MG63 (cell line): ENCODE results near the gene ZBTB16. TPM values are rescaled to one million over a fixed set of nuclear protein-coding genes. Genes with fewer than 3 reads are reported as not detected.

ENCODE experiments used
- DNase-seq: peaks from one replicate; pipeline ENCODE4 v3.0.0-alpha.2; 2020
- H3K27me3 ChIP-seq: fragments of 250-450 bp; sonication (Bioruptor Pico); 2 replicates; pipeline ENCODE4 v1.5.1; 2020; ENCODE audit warnings: mild to moderate bottlenecking, moderate library complexity
- H3K36me3 ChIP-seq: fragments of 250-450 bp; sonication (Bioruptor Pico); 2 replicates; pipeline ENCODE4 v1.5.1; 2020; ENCODE audit warnings: mild to moderate bottlenecking, moderate library complexity
- H3K4me3 ChIP-seq: fragments of 250-450 bp; sonication (Bioruptor Pico); 2 replicates; pipeline ENCODE4 v1.5.1; 2020; ENCODE audit warnings: mild to moderate bottlenecking, moderate library complexity
- H3K9me3 ChIP-seq: fragments of 250-450 bp; sonication (Bioruptor Pico); 2 replicates; pipeline ENCODE4 v1.5.1; 2020; ENCODE audit warnings: mild to moderate bottlenecking, moderate library complexity
- total RNA-seq: library from RNA; depleted of rRNA; stranded (reverse); fragments of >200 nt; shearing (Covaris generic); gene quantifications from 2 replicates; pipeline ENCODE4 v1.2.3, GENCODE V29; 2014; ENCODE audit warnings: low replicate concordance

Gene ZBTB16
- total RNA-seq, 1 experiment from 2014 or later, result not detected

- DNase-seq, result no peak
- no peak overlapping the region for H3K4me3 ChIP-seq
- H3K9me3 ChIP-seq, result no peaks in the 10 kb centered on the region
- no peaks in the 10 kb centered on the region for H3K27me3 ChIP-seq
- H3K36me3 ChIP-seq, result no peaks in the 10 kb centered on the region
Measured at GRCh38 chr11:114258696-114259095, 199.2 kb downstream of the ZBTB16 start.

GRCh38 chr11:114259124-114259526 is 199.6 kb downstream of the ZBTB16 start:
- H3K36me3 ChIP-seq, result no peaks in the 10 kb centered on the region
- no peak overlapping the region for H3K4me3 ChIP-seq
- DNase-seq, result no peak
- no peaks in the 10 kb centered on the region for H3K27me3 ChIP-seq
- H3K9me3 ChIP-seq, result no peaks in the 10 kb centered on the region

GRCh38 chr11:114259551-114259983 is 200.1 kb downstream of the ZBTB16 start:
- Histone ChIP-seq H3K27me3 (no peaks in the 10 kb centered on the region), H3K36me3 (no peaks in the 10 kb centered on the region), H3K9me3 (no peaks in the 10 kb centered on the region), H3K4me3 (no peak overlapping the region)
- DNase-seq, result no peak

GRCh38 chr11:114260077-114260476 is 200.6 kb downstream of the ZBTB16 start:
- no peaks in the 10 kb centered on the region for H3K9me3 ChIP-seq

GRCh38 chr11:114260483-114260882 is 201.0 kb downstream of the ZBTB16 start:
- Histone ChIP-seq H3K36me3 (no peaks in the 10 kb centered on the region), H3K27me3 (peaks cover 3% of the 10 kb centered on the region; the same call in 1 of the 2 replicates), H3K4me3 (no peak overlapping the region), H3K9me3 (no peaks in the 10 kb centered on the region)
- DNase-seq, result no peak

More at GRCh38 chr11:114260077-114260476, 200.6 kb downstream of the ZBTB16 start:
- Histone ChIP-seq H3K4me3 (no peak overlapping the region), H3K27me3 (peaks cover 2% of the 10 kb centered on the region; the same call in 1 of the 2 replicates), H3K36me3 (no peaks in the 10 kb centered on the region)
- DNase-seq, result no peak

GRCh38 chr11:114261791-114262190 is 202.3 kb downstream of the ZBTB16 start:
- H3K27me3 ChIP-seq, result peaks cover 3% of the 10 kb centered on the region; the same call in 1 of the 2 replicates
- no peaks in the 10 kb centered on the region for H3K9me3 ChIP-seq
- H3K36me3 ChIP-seq, result no peaks in the 10 kb centered on the region
- no peak overlapping the region for H3K4me3 ChIP-seq
- no peak for DNase-seq

- Histone ChIP-seq H3K27me3 (peaks cover 3% of the 10 kb centered on the region; the same call in 1 of the 2 replicates), H3K4me3 (no peak overlapping the region), H3K36me3 (no peaks in the 10 kb centered on the region), H3K9me3 (no peaks in the 10 kb centered on the region)
- DNase-seq, result no peak
Measured at GRCh38 chr11:114262681-114263512, 203.4 kb downstream of the ZBTB16 start.

GRCh38 chr11:114263513-114264170 is 204.1 kb downstream of the ZBTB16 start:
- Histone ChIP-seq H3K27me3 (peaks cover 3% of the 10 kb centered on the region; the same call in 1 of the 2 replicates), H3K36me3 (no peaks in the 10 kb centered on the region), H3K9me3 (no peaks in the 10 kb centered on the region), H3K4me3 (no peak overlapping the region)
- no peak for DNase-seq

- no peak overlapping the region for H3K4me3 ChIP-seq
- no peaks in the 10 kb centered on the region for H3K9me3 ChIP-seq
- H3K36me3 ChIP-seq, result no peaks in the 10 kb centered on the region
- H3K27me3 ChIP-seq, result peaks cover 3% of the 10 kb centered on the region
- no peak for DNase-seq
Measured at GRCh38 chr11:114264381-114264780, 204.9 kb downstream of the ZBTB16 start.

- Histone ChIP-seq H3K36me3 (no peaks in the 10 kb centered on the region), H3K27me3 (peaks cover 3% of the 10 kb centered on the region), H3K9me3 (no peaks in the 10 kb centered on the region), H3K4me3 (no peak overlapping the region)
- no peak for DNase-seq
Measured at GRCh38 chr11:114265122-114265878, 205.8 kb downstream of the ZBTB16 start.

- H3K27me3 ChIP-seq, result peaks cover 3% of the 10 kb centered on the region
- no peaks in the 10 kb centered on the region for H3K9me3 ChIP-seq
- H3K36me3 ChIP-seq, result no peaks in the 10 kb centered on the region
- no peak overlapping the region for H3K4me3 ChIP-seq
- no peak for DNase-seq
Measured at GRCh38 chr11:114269498-114269897, 210.0 kb downstream of the ZBTB16 start.

- Histone ChIP-seq H3K9me3 (no peaks in the 10 kb centered on the region), H3K36me3 (no peaks in the 10 kb centered on the region), H3K4me3 (no peak overlapping the region), H3K27me3 (peaks cover 3% of the 10 kb centered on the region; the same call in 1 of the 2 replicates)
- no peak for DNase-seq
Measured at GRCh38 chr11:114270531-114271270, 211.2 kb downstream of the ZBTB16 start.

GRCh38 chr11:114271316-114271715 is 211.8 kb downstream of the ZBTB16 start:
- Histone ChIP-seq H3K27me3 (peaks cover 3% of the 10 kb centered on the region; the same call in 1 of the 2 replicates), H3K9me3 (no peaks in the 10 kb centered on the region), H3K4me3 (no peak overlapping the region), H3K36me3 (no peaks in the 10 kb centered on the region)
- DNase-seq, result no peak

GRCh38 chr11:114272311-114272710 is 212.8 kb downstream of the ZBTB16 start:
- no peak for DNase-seq
- no peaks in the 10 kb centered on the region for H3K36me3 ChIP-seq

GRCh38 chr11:114273071-114273470 is 213.6 kb downstream of the ZBTB16 start:
- Histone ChIP-seq H3K9me3 (no peaks in the 10 kb centered on the region), H3K27me3 (peaks cover 3% of the 10 kb centered on the region; the same call in 1 of the 2 replicates), H3K36me3 (no peaks in the 10 kb centered on the region), H3K4me3 (no peak overlapping the region)
- no peak for DNase-seq

More at GRCh38 chr11:114272311-114272710, 212.8 kb downstream of the ZBTB16 start:
- Histone ChIP-seq H3K27me3 (peaks cover 3% of the 10 kb centered on the region; the same call in 1 of the 2 replicates), H3K4me3 (no peak overlapping the region), H3K9me3 (no peaks in the 10 kb centered on the region)
